NCI-H526 (cell line): ENCODE data around the gene NACC2.
A peak's percentile ranks its signal among the peaks of the same experiment; 100 is the strongest.

ENCODE experiments used
- DNase-seq, 2 experiments: peaks; one replicate each; lab custom pipeline; 2025; lab: John Stamatoyannopoulos, UW

Gene NACC2

GRCh38 chr9:136011703-136012496 lies 83.2 kb downstream of the NACC2 start:
- DNase-seq: no peak

- no peak for DNase-seq
These were observed 83.8 kb downstream of the NACC2 start for GRCh38 chr9:136011376-136011702.

GRCh38 chr9:136010615-136011361 lies 84.3 kb downstream of the NACC2 start:
- no peak for DNase-seq

- DNase-seq: no peak
These were observed 84.9 kb downstream of the NACC2 start for GRCh38 chr9:136010176-136010575.

GRCh38 chr9:136009516-136009915 lies 85.6 kb downstream of the NACC2 start:
- no peak for DNase-seq

GRCh38 chr9:136008693-136008997 lies 86.4 kb downstream of the NACC2 start:
- no peak for DNase-seq

- DNase-seq: no peak
These were observed 87.0 kb downstream of the NACC2 start for GRCh38 chr9:136007934-136008692.

GRCh38 chr9:136007276-136007933 lies 87.7 kb downstream of the NACC2 start:
- DNase-seq: no peak

- DNase-seq: no peak
These were observed 88.9 kb downstream of the NACC2 start for GRCh38 chr9:136006169-136006568.

GRCh38 chr9:136004712-136005111 lies 90.4 kb downstream of the NACC2 start:
- no peak for DNase-seq

GRCh38 chr9:136004219-136004618 lies 90.9 kb downstream of the NACC2 start:
- DNase-seq: no peak

GRCh38 chr9:136003411-136004218 lies 91.5 kb downstream of the NACC2 start:
- peak in 1 of 2 experiments; percentile 38 for DNase-seq

- DNase-seq: no peak
These were observed 92.2 kb downstream of the NACC2 start for GRCh38 chr9:136002881-136003280.

- DNase-seq: no peak
These were observed 92.9 kb downstream of the NACC2 start for GRCh38 chr9:136002215-136002614.

GRCh38 chr9:136001231-136001630 lies 93.9 kb downstream of the NACC2 start:
- DNase-seq: peak in 1 of 2 experiments; percentile 37

GRCh38 chr9:135998410-135999071 lies 96.5 kb downstream of the NACC2 start:
- no peak for DNase-seq

- DNase-seq: no peak
These were observed 97.1 kb downstream of the NACC2 start for GRCh38 chr9:135998016-135998380.

GRCh38 chr9:135997090-135998015 lies 97.7 kb downstream of the NACC2 start:
- DNase-seq: no peak

- DNase-seq: no peak
These were observed 99.3 kb downstream of the NACC2 start for GRCh38 chr9:135995816-135996215.
